Measurements from ENCODE around the gene TRRAP.

TRRAP gene

DNA sequence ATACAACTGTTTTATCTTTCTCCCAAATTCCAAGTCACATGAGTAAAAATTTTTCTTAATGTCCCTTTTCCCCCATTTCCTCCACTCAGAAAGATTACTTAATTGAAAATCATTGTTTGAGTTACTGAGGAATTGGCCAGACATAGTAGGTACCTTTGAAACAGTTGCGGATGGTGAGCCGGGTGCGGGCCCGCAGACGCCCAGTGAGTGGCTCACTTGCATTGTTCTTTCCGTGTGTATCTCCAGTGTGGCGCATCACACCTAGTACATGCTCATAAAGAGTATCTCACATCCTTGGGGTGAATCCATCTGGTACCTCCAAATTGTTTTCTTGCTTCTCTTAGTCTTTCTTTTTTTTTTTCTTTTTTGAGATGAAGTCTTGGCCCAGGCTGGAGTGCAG lies 14.3 kb downstream of the TRRAP start:
- H3K9ac ChIP-seq (ENCODE audit: low read length): no peak overlapping the region
- H3K9me2 ChIP-seq (replicated peaks; ENCODE audit: insufficient read depth, low read length): no peaks in the 10 kb centered on the region
- peaks cover 40% of the 10 kb centered on the region for H3K79me2 ChIP-seq (ENCODE audit: low read length)
- peaks cover 22% of the 10 kb centered on the region for H3K36me3 ChIP-seq (replicated peaks; ENCODE audit: insufficient read depth, low read length)
- H3K4me3 ChIP-seq (ENCODE audit: low read length): no peak overlapping the region
- no peaks in the 10 kb centered on the region for H3K4me1 ChIP-seq (ENCODE audit: low read length)
- no peak for DNase-seq
- H3K27ac ChIP-seq (ENCODE audit: low read length): no peak overlapping the region
- H3K4me2 ChIP-seq (ENCODE audit: low read depth, low read length): no peak overlapping the region
- H3K9me3 ChIP-seq (replicated peaks; ENCODE audit: insufficient read depth, low read length): no peaks in the 10 kb centered on the region
- TF ChIP-seq, protein P1, sequence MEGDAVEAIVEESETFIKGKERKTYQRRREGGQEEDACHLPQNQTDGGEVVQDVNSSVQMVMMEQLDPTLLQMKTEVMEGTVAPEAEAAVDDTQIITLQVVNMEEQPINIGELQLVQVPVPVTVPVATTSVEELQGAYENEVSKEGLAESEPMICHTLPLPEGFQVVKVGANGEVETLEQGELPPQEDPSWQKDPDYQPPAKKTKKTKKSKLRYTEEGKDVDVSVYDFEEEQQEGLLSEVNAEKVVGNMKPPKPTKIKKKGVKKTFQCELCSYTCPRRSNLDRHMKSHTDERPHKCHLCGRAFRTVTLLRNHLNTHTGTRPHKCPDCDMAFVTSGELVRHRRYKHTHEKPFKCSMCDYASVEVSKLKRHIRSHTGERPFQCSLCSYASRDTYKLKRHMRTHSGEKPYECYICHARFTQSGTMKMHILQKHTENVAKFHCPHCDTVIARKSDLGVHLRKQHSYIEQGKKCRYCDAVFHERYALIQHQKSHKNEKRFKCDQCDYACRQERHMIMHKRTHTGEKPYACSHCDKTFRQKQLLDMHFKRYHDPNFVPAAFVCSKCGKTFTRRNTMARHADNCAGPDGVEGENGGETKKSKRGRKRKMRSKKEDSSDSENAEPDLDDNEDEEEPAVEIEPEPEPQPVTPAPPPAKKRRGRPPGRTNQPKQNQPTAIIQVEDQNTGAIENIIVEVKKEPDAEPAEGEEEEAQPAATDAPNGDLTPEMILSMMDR (IDR thresholded peaks at IDR 0.05; ENCODE audit: low read length): no peak
- TF ChIP-seq EZH2phosphoT487 (IDR thresholded peaks at IDR 0.05; ENCODE audit: low read length) (no peak), EZH2 (optimal IDR thresholded peaks at IDR 0.05; ENCODE audit: low read depth, low read length) (no peak)
- no peaks in the 10 kb centered on the region for H3K27me3 ChIP-seq (replicated peaks; ENCODE audit: insufficient read depth, low read length)
- H3F3A ChIP-seq (ENCODE audit: insufficient read depth, low read length): no peaks in the 10 kb centered on the region
- H2AFZ ChIP-seq (ENCODE audit: low read length): no peak overlapping the region
- H4K20me1 ChIP-seq (ENCODE audit: insufficient read depth, low read length): no peaks in the 10 kb centered on the region

DNA sequence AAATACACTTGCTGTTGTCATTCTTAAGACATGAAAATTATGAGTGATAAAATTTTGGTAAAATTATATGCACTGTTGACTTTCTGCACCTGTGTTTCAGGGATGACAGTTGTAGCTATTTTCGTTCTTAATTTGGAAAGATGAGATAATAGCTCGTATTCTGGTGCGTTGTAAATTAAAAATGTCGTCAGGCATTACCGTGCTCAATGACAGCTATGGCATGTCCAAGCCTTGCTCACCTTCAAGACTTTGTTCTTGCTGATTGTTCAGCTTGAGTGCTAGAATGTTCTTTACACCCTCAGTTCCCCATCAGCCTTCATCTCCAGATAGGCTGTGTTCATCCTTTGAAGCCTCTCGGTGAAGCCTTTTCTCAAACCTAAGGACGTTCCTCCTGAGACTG lies 21.5 kb downstream of the TRRAP start:
- no peaks in the 10 kb centered on the region for H3K4me1 ChIP-seq (ENCODE audit: low read length)
- no peaks in the 10 kb centered on the region for H4K20me1 ChIP-seq (ENCODE audit: insufficient read depth, low read length)
- DNase-seq: no peak
- no peaks in the 10 kb centered on the region for H3F3A ChIP-seq (ENCODE audit: insufficient read depth, low read length)
- H3K27me3 ChIP-seq (replicated peaks; ENCODE audit: insufficient read depth, low read length): no peaks in the 10 kb centered on the region
- no peak overlapping the region for H3K4me2 ChIP-seq (ENCODE audit: low read depth, low read length)
- H3K9me2 ChIP-seq (replicated peaks; ENCODE audit: insufficient read depth, low read length): no peaks in the 10 kb centered on the region
- no peak overlapping the region for H3K9ac ChIP-seq (ENCODE audit: low read length)
- peaks cover 29% of the 10 kb centered on the region for H3K36me3 ChIP-seq (replicated peaks; ENCODE audit: insufficient read depth, low read length)
- 0 out of 2 replicates have a peak, but pooled peaks cover 13% of the 10 kb centered on the region for H3K79me2 ChIP-seq (ENCODE audit: low read length)
- TF ChIP-seq EZH2phosphoT487 (IDR thresholded peaks at IDR 0.05; ENCODE audit: low read length) (no peak), EZH2 (optimal IDR thresholded peaks at IDR 0.05; ENCODE audit: low read depth, low read length) (no peak)
- TF ChIP-seq, protein P1 (IDR thresholded peaks at IDR 0.05; ENCODE audit: low read length): no peak
- no peak overlapping the region for H2AFZ ChIP-seq (ENCODE audit: low read length)
- no peaks in the 10 kb centered on the region for H3K9me3 ChIP-seq (replicated peaks; ENCODE audit: insufficient read depth, low read length)
- H3K4me3 ChIP-seq (ENCODE audit: low read length): no peak overlapping the region
- H3K27ac ChIP-seq (ENCODE audit: low read length): no peak overlapping the region

DNA sequence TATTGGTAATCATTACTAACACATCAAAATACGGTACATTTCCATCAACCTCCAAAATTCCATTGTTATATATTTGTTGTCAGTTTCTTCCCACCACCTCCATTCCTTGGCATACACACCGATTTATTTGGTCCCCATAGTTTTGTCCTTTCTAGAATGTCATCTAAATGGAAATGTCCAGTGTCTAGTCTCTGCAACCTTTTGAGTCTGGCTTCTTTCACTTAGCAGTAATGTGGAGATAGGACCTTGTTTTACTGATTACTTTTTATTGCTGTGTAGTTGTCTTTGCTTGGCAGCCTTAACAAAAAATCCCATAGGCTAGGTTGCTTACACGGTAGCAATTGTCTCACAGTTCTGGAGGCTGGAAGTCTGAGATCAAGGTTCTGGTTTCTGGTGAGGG lies 22.5 kb downstream of the TRRAP start:
- H3K36me3 ChIP-seq (replicated peaks; ENCODE audit: insufficient read depth, low read length): peaks cover 32% of the 10 kb centered on the region
- H3F3A ChIP-seq (ENCODE audit: insufficient read depth, low read length): no peaks in the 10 kb centered on the region
- no peaks in the 10 kb centered on the region for H3K27me3 ChIP-seq (replicated peaks; ENCODE audit: insufficient read depth, low read length)
- no peaks in the 10 kb centered on the region for H3K4me1 ChIP-seq (ENCODE audit: low read length)
- no peak for DNase-seq
- 0 out of 2 replicates have a peak, but pooled peaks cover 12% of the 10 kb centered on the region for H3K79me2 ChIP-seq (ENCODE audit: low read length)
- no peak overlapping the region for H3K4me2 ChIP-seq (ENCODE audit: low read depth, low read length)
- no peaks in the 10 kb centered on the region for H4K20me1 ChIP-seq (ENCODE audit: insufficient read depth, low read length)
- H3K4me3 ChIP-seq (ENCODE audit: low read length): no peak overlapping the region
- no peak for TF ChIP-seq EZH2phosphoT487 (IDR thresholded peaks at IDR 0.05; ENCODE audit: low read length)
- TF ChIP-seq, protein P1 (IDR thresholded peaks at IDR 0.05; ENCODE audit: low read length): no peak
- TF ChIP-seq EZH2 (optimal IDR thresholded peaks at IDR 0.05; ENCODE audit: low read depth, low read length): no peak
- H3K9me2 ChIP-seq (replicated peaks; ENCODE audit: insufficient read depth, low read length): no peaks in the 10 kb centered on the region
- H3K27ac ChIP-seq (ENCODE audit: low read length): no peak overlapping the region
- no peak overlapping the region for H3K9ac ChIP-seq (ENCODE audit: low read length)
- no peaks in the 10 kb centered on the region for H3K9me3 ChIP-seq (replicated peaks; ENCODE audit: insufficient read depth, low read length)
- H2AFZ ChIP-seq (ENCODE audit: low read length): no peak overlapping the region

All from MM.1S (cell line).